Measurements from ENCODE around the gene CLCN6.

- no peak for TF ChIP-seq CTCF (IDR thresholded peaks at IDR 0.05)
- TF ChIP-seq POLR2AphosphoS5 (IDR thresholded peaks at IDR 0.05) = no peak
- TF ChIP-seq EP300 (IDR thresholded peaks at IDR 0.05) = no peak
Measured at GRCh38 chr1:11858158-11858557, 52.2 kb downstream of the CLCN6 start.
